GM21717 (cell line): ENCODE data around the gene MICAL3.
"Not testable (repeated sequence)": the region's sequence is repeated elsewhere in the genome, so short reads cannot be mapped to it uniquely, and the experiment has no call there.

Source experiments
- ATAC-seq: cut with Tn5 transposase; IDR thresholded peaks from one replicate; pipeline ENCODE4 v1.9.1; 2021; ENCODE audit warnings: mild to moderate bottlenecking, moderate library complexity; ENCODE audit not compliant: unreplicated experiment

The MICAL3 gene

DNA sequence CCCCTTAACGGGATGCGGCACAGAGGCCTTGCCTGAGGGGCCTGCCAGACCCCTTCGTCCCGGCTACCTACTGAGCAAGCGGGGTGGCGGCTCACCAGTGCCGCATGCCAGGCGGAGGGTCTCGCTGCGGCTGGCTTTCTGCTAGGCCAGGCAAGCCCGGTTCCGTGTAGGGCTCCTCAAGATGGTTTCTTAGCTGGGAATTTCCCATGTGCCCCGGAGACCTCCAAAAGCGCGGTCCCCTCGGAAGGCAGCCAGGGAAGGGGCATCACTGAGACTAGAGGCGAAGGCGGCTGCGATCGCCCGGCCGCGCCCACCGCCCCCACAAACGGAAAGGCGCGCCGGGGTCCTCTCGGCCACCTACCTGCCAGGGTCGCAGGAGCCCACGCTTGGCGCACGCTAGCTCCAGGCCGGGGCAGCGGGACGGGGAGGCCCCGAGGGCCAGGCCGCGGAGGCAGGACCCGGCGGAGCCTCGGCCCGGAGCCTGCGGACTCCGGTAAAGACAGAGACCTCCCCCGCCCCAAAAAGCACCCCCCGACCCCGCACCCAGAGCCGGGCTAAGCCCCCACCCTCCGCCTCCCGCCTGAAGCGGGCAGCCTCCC lies 23.8 kb downstream of the MICAL3 start:
- no peak for ATAC-seq

DNA sequence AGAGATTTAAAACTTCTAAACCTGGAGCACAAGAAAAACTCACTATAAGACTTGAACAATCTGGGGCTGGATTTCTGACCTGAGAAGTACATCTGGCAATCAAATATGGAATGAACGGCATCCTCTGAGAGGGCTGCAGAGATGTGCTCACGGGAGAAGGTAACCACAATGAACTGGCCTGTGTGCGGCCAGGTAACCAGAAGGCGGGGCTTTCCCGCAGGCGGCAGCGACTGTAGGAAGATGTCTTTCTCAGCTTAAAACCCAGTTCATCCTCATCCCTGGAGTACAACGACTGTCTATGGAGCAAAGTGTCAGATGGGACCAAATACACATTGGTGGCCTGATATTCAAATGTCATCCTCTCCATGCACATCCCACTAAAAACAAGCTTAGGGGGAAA lies 24.5 kb downstream of the MICAL3 start:
- ATAC-seq, result no peak

DNA sequence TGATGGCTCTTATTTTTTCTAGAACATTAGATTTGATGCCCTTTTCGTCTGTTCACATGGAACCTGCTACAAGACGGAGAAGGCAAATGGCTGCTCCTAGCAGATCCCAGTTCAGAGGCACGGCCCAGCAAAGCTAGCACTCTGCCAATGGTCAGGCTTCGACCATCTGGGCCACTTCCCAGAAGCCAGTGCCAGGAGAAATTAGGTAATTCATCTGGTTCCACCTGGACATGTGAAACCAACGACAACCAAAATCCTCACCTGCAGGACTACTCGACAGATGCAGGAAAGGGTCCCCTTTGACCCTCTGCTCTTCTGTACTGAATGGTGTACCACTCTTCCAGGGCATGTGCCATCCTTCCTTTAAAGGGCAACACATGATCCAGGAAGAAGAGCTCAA lies 25.4 kb downstream of the MICAL3 start:
- ATAC-seq, result no peak

DNA sequence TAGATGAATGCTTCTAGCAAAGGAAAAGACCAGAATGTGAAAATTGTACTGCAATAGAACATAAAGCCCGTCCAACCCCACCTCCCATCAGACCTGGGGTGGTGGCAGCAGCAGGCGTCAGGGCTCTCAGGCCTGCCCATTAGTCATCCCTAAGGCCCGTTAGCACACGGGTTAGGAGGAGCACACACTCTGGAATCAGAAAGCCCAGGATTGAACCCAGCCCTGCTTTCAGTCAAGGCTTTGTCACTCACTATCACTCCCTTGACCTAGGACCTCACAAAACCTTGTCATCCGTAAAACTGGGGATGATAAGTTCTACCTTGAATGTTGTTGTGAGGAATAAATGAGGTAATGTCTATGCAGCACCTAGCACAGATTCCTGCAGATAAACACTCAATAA lies 26.9 kb downstream of the MICAL3 start:
- no peak for ATAC-seq

DNA sequence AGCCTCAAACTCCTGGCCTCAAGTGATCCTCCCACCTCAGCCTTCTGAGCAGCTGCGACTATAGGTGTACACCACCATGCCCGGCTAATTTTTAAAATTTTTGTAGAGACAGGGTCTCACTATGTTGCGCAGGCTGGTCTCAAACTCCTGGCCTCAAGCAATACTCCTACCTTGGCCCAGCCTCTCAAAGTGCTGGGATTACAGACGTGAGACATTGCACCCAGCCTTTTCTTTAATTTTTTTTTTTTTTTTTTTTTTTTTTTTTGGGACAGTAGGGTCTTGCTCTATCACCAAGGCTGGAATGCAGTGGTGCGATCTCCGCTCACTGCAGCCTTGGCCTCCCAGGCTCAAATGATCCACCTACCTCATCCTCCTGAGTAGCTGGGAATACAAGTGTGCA lies 29.1 kb downstream of the MICAL3 start:
- ATAC-seq, result not testable (repeated sequence)

DNA sequence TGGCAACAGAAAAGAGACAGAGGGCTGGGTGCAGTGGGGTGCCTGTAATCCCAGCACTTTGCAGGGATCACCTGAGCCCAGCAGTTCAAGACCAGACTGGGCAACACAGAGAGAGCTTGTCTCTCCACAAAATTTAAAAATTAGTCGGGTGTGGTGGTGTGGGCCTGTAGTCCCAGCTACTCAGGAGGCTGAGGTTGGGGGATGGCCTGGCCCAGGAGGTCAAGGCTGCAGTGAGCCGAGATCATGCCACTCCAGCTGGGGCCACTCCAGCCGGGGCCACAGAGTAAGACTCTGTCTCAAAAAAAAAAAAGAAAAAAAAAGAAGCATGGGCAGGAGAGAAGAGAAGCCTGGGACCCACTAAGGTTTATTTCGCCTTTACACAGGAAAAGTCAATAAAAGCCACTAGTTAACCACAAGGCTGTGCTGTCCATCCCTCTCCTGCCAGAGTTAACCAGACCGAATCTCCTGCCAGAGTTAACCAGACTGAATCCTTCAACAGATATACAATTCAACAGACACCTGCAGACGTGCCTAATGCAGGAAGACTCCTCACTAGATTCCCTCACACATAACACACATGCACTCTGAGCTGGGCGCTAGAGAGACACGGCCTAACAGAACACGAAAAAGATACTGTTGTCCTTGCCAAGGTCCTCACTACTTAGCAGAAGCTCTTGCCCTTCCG lies 29.8 kb downstream of the MICAL3 start:
- no peak for ATAC-seq

DNA sequence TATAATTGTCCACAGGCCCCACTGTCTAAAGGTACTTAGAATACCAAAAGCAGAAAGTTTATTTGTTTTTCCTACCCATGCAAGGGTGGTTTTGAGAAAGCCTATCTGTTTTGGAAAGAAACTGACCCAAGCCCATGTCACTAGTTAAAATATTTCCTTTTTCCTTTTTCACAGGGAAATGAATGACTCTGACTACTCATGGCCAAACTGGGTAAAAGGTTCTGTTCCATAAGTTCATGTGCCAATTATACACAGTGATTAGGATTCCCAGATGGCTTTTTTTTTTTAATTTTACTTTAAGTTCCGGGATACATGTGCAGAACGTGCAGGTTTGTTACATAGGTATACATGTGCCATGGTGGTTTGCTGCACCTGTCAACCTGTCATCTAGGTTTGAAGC lies 31.4 kb downstream of the MICAL3 start:
- ATAC-seq, result not testable (repeated sequence)

DNA sequence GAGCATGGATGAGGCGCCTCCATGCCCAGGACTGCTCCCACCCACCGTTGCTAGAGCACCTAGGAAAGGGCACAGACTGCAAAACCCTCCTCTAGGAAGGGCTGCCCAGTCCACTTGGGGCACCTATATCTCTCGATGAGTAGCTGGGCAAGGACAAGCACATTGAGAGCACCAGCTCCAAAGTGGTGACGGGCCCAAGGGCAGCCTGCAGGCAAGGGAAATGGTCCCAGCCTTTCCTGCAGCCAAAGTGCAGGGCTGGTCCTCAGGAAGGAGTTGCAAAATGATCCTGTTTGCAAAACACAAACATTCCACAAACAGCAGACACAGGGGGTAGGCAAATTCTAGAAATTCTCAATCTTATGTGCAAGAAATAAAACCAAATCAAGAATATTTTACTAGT lies 32.4 kb downstream of the MICAL3 start:
- not testable (repeated sequence) for ATAC-seq

DNA sequence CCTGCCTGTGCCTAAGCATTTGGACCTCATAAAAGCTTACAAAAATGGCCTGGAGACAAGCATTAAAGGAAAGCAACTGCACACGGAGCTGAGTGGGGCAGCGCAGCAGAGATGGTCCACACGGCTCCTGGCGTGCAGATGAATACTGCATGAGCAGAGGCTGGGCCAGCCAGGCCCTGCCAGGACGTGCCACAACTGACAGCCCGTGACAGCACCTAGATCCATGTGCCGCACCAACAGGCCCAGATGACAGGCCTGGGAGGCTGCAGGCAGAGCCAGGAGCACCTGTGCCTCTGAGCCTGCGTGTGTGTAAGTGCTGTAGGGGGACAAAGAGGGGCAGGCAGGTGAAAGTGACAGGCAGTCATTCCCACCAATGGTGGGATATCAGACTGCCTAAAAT lies 33.4 kb downstream of the MICAL3 start:
- no peak for ATAC-seq

DNA sequence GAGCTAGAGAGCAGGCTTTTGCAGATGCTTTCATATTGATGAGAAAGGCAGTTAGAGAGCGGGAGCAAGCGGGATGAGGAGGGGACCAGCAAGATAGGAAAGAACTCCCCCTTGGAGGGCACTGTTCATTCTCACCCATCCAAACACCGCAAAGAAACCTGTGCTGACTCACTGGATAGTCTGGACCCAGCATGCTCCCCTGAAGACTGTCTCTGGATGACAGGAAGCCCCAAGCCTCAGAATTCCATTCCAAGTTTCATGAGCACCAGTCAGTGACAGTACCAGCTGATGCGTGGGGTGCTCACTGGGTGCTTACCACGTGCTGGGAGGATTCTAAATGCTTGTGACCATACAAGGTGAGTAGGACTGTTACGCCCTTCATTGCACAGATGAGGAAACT lies 34.2 kb downstream of the MICAL3 start:
- no peak for ATAC-seq

DNA sequence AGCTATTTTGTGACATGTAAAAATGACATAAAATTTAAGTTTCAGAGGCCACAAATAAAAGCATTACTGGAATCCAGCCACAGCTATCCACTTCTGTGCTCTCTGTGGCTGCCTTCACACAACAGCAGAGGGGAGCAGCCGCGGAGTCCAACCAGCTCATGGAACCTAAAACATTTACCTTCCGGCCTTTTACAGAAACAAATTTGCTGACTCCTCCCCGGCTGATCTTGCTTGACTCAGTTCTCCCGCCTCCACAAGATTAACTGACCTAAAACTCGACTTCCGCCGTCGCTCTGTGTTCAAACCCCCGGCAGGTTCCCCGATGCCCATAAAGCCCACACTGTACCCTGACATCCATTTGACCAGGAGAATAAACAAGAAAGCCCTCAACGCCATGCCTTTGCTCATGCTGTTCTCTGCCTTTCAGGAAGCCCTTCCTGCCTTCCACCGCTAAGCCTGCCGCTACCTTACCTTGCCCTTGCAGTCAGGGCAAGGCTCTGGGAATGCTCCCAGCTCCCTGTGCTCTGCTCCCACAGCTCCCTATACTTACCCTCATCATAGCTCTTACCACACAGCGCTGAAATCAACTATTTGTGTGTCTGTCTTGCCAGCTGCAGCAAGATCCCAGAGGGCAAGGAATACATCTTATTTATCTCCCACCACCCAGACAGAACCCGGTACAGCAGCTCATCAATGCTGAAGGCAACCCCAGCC lies 35.4 kb downstream of the MICAL3 start:
- no peak for ATAC-seq

DNA sequence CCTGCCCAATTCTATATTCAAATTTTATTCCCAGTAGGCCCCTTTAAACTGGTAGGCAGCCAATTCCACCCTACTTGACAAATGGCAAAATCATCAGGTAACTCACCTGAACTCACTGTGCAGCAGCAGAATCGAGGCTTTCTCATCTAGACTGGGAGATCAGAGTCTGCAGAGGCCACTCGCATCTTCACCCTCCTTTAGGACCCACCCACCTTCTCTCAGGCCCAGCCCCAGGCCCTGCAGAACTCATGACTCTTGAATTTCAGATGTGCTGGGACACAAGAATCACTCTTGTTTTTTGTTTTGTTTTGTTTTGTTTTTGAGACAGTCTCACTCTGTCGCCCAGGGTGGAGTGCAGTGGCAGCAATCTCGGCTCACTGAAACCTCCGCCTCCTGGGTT lies 38.8 kb downstream of the MICAL3 start:
- ATAC-seq, result no peak

DNA sequence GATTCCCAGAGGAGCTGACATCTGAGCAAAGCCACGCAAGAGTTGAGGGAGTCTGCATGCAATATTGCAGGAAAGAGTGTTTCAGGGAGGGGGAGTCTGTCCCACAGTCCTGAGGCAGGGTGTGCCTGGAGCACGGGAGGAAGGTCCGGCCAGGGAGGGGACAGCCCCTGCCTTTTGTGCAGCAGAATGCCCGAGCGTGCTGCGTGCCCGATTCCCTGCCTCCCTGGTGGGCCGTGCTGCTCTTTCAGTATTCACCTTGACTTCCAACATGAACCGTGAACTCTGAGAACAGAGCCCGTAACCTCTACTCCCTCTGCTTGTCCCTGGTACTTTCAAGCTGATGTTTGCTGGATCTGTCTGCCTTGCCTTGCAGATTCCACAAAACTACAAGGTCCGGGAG lies 39.3 kb downstream of the MICAL3 start:
- not testable (repeated sequence) for ATAC-seq

DNA sequence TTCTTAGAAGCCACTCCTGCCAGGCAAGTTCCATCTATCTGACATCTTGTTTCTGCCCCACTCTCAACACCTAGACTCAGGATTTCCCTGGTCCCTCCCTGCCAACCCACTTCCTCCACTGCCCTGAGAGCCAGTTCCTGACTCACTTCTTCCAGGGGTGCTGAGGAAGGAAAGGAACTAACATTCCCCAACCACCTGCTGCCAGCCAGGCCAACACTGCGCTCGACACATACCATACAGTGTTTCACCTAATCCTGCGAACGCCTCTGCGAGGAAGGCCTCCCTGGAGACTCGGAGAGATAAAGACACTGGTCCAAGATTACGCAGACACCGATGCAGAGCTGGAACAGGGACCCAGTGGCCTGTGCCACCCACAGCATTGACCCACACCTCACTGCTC lies 40.2 kb downstream of the MICAL3 start:
- ATAC-seq, result no peak

DNA sequence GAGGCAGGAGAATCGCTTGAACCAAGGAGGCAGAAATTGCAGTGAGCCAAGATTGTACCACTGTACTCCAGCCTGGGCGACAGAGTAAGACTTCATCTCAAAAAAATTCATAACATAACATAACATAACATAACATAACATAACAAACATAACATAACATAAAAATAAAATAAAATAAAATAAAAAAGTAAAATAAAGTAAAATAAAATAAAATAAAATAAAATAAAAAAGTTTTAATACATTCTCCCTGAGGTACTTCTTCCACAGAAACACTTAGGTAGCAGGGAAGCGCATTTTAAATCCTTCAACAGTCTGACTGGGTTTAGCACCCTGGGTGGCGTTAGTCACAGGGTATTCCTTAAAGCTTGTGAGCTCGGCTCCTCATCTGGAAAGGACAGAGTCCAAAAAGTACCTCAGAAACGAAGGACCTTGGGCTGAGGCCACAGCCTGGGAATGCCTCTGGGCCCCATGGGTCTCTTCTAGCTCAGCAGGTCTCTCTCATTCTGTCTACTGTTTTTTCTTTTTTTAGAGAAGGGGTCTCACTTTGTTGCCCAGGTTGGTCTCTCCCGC lies 41.7 kb downstream of the MICAL3 start:
- no peak for ATAC-seq

DNA sequence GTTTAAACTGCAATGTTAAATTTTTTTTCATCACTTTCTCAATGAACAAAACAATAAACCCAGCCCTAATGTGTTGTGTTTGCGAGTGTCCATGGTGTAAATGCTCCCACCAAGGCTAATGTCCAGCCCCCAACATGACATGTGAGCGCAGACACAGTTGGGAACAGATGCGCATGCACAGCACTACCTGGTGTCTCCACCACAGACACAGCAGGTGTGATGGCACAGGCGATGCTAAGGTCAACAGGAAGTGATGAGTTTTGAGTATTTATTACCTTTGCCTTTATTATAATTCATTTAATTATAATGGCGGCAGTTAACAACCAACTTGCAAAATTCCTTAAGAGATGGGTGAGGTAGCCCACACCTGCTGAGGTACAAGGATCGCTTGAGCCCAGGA lies 42.9 kb downstream of the MICAL3 start:
- no peak for ATAC-seq

DNA sequence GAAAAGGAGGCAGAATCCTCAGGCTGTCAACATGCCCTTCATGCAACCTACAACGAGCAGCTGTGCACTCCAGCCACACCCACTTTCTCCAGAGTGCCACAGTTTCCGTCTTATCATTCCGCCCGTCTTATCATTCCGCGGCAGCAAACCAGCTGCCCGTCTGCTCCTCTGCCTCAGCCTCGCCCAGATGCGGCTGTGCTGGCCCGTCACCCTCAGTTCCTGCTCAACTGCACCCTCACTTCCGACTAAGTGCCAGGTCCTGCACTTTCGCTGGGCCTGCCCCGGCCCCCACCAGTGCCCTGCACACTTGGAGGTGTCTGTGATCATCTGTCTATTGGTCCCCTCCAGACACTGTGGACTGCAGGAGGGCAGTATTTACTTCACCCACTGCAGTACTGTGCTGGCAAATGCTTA lies 43.7 kb downstream of the MICAL3 start:
- ATAC-seq, result no peak

DNA sequence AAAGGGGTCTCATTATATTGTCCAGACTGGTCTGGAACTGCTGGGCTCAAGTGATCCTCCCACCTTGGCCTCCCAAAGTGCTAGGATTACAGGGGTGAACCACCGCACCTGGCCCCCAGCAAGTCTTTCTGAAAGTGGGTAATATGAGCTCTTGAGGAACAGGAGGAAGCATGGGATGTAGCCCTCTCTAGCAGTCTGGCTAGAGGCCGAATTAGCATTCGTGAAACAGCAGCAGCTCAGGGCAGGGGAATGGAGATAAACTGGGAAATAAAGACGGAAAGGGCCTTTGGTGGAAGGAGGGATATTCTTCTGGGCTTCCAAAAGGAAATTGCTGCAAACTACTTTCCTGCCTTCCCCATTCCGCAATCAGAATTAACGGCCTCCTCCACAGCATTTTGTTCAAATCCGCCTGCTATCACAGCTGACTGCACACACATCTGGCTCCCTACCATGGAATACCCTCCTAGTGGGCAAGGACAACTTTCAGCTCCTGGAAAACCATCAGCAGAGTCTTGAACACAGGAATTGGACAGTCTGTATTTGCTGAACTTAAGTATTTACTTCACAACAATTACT lies 44.3 kb downstream of the MICAL3 start:
- no peak for ATAC-seq

DNA sequence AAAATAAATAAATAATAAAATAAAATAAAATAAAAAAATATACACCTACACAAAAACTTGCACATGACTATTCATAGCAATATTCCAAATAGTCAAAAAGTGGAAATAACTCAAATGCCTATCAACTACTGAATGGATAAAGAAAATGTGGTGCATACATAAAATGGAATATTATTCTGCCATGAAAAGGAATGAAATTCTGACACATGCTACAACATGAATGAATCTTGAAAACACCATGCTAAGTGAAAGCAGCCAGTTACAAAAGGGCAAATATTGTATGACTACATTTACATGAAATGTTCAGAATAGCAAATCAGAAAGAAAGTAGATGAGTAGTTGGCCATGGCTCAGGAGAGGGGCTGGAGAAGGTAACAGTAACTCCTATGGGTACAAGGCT lies 46.3 kb downstream of the MICAL3 start:
- no peak for ATAC-seq

DNA sequence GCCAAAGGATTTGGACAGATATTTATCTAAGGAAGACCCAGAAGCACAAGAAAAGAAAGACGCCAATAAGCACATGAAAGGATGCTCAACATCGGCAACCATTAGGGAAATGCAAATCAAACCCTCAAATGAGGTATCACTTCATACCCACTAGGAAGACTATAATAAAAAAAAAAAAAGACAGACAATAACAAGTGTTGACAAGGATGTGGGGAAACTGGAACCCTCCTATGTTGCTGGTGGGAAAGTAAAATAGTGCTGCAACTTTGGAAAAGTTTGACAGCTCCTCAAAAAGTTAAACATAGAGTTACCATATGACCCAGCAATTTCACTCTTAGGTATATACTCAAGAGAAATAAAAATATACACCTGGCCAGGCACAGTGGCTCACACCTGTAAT lies 47.0 kb downstream of the MICAL3 start:
- ATAC-seq, result no peak

DNA sequence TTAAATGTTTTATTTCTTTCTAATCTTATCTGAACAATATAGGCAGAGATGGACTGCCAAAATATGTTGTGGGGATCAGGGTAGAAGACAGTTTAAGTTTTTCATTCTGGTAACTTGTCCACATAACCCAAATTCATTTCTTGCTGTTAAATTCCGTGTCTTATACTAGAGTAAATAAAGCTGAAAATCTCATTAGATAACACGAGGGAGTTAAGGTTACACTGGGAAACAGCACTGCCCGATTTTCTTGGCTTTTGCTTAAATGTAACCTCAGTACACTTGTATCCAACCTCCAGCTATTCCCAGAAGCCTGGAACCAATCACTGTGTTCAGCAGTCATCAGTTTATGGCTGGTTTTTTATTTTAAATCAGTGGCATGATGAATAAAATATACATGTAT lies 48.2 kb downstream of the MICAL3 start:
- no peak for ATAC-seq
